Midbrain (tissue), 1 donor: ENCODE results near the gene CACNA1H.
"Not testable (repeated sequence)": the region's sequence is repeated elsewhere in the genome, so short reads cannot be mapped to it uniquely, and the experiment has no call there.

ENCODE experiments used
- DNase-seq: peaks from one replicate; lab custom pipeline; 2025; lab: John Stamatoyannopoulos, UW

Gene CACNA1H

DNA sequence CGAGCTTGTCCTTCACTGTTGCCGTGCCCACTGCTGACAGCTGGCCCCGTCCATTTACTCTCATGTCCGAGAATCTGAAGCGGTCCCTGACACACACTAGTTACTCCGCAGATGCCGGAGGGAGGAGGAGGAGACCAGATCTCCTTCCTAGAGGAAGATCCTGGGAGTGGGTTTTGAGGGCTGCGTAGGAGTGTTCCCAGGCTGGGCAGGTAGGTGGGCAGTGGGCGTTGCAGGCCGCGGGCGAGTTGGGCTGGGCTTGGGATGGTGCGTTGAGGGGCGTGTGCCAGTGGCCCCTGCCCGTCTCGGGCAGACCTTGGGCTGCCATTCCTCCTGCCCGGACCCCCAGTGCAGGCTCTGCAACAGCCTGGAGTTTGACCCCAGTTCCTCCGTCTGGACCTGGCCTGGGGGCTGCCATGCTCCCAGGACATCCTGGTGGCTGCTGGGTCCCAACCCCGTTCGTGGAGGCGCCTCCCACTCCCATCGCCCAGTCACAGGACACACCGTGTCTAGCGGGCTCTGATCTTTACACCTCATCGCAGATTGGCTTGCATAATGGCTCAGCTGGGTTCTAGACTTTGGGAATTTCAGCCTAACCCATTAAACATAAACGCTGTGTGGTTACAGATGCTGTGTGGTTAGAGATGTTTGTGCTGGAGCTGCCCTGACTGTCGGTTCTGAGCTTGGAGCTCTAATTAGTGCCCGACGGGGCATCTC lies 22.8 kb downstream of the CACNA1H start:
- no peak for DNase-seq

DNA sequence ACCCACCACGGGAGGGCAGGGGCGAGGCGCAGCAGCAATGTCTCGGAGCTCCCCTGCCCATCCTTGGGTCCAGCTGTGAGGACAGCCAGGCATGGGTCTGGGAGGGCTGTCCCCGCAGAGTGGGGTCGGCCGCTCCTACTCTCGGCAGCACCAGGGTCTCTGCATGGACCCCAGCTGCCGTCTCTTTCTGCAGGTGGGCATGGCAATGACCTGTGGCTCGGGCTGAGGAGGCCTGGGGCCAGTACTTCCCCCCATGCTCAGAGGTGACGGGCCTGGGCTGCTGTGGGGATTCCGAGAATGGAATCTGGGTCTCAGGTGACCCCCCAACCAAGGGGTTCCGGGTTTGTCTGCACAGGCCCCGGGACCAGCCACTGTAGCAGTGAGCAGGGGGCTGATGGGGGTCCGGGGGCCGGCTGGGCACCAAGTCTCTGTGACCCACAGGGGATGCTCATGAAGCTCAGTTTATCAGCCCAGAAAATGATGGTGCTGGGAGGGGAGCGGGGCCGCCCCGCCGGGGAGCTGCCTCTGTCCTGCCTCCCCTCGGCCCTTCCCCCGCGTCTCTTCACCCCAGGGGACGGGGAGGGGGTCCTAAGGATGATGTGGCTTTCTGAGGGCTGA lies 23.5 kb downstream of the CACNA1H start:
- no peak for DNase-seq

DNA sequence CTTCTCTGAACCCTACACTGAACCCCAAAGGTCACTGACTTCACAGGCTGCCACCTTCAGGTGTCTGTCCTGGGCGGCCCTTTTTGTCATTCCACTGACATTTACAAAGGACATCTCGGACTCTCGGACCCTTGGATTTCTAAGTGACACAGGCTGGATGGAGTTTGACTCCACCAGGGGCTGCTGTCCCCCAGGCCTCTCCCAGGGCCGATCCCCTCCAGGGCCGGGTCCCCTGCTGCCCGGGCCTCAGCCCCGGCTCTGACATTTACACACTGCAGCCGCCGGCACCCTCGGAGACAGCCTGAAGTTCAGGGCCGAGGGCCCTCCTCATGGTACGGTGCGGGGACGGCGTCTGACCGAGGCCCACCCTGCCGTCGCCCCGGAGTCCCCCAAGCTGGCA lies 24.1 kb downstream of the CACNA1H start:
- DNase-seq, result no peak

DNA sequence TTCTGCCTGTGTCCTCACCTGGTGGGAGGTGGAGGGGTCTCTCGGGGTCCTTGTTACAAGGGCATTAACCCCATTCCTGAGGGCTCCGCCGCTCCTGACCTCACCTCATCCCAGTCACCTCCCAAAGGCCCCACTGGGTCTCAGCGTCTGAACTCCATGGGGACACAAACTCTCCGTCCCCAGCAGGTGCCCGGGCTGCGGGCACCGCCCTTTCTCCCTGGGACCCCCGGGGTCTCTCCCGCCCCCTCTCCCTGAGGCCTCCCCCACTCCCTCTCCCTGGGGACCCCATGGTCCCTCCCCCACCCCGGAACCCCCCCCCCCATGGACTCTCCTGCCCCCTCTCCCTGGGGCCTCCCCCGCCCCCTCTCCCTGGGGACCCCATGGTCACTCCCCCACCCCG lies 24.8 kb downstream of the CACNA1H start:
- no peak for DNase-seq

DNA sequence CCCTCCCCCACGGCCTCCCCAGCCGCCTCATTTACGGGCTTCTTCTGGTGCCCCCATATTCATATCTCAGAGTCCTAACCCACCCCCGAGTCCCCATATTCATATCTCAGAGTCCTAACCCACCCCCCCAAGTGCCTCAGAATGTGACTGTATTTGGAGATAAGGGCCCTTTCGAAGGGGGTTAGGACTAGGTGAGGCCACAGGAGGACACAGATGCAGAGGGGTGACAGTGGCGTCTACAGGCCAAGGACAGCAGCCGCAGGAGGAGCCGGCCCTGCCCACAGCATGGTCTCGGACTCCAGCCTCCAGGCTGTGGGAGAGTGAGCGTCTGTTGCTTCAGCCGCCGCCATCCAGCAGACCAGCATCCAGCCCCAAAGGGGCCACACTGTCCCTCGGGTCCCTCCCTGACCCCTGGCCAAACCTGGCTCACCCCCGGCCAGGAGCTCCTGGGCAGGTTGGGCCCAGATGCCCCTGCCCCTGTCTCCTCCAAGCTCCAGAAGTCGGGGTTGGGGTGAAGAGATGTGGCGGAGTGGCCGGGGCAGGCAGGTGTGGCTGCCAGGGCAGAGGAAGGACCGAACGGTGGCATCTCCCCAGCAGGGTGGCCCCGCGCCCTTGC lies 25.5 kb downstream of the CACNA1H start:
- DNase-seq, result no peak

DNA sequence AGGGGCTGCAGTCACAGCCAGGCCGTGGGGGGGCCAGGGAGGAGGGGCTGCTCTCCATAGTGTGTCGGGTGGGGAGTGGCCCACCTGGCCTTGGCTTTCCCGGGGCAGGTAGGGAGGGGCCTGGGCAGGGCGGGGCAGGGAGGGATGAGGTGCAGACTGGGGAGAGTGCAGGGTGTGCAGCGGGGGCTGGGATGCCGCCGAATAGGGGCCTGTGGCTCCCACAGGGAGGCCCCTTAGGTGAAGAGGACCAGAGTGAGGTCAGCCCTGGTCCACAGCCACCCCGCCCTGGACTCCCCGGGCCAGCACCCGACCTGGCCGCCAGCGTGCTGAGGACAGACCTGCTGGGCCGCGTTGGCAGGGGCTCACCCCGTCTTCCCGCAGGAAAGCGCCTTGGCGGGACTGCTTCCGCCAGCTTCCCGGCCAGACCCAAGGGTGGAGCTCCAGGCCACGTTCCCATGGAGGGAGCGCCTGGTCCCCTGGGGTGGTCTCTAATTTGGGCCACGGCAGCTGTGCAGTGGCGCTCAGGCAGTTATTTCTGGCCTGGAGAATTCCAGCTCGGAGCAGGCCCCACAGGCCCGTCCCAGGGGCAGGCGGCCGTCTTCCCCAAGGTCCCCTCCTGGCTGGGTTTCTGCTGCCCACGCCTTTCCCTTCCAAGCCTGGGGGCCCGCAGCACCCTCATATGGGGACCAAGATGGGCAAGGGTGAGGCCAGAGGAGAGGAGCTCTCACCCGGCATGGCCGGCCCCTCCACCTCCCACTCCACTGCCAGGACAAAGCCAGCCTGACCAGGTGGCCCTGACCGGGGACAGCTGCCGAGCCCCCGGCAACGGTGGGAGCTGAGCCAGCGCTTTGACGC lies 27.9 kb downstream of the CACNA1H start:
- no peak for DNase-seq

DNA sequence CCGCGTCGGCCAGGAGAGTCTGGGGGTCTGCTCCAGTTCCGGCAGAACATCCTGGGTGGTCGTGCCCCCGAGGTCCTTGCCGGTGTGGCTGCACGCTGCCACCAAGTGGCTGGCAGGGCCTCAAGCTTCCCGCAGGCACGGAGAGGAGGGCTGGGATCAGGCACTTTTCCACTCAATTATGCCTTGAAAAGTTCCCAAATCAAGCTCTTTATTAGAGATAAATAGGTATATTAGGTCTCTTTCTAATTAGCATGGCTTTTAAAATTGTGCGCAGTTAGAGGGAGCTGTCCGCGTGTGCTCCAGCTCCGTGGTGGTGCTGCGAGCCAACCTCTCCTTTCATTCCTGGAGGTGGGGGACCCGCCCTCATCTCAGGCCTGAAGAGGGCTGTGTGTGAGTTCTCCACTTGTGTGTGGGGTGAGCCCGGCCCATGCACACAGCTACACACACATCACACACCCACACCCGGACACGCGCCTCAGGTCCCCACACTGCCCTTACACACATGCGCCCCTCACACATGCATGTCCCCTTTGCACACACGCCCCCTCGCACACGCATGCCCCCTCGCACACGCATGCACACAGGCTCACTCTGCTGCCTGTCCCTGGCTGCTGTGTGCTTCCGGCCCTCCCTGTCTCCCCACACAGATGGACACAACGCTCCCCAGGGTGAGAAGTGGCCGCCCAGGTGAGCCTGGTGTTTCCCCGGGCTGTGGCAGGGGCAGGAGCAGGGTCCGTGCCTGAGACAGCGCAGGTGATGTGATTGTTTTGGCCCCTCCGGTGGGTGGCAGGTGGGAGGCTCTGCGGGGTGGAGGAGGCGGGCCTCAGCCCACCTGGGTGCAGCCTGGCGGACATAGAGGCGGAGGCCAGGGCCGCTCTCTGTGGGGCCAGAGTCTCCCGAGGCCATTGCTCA lies 28.8 kb downstream of the CACNA1H start:
- no peak for DNase-seq

DNA sequence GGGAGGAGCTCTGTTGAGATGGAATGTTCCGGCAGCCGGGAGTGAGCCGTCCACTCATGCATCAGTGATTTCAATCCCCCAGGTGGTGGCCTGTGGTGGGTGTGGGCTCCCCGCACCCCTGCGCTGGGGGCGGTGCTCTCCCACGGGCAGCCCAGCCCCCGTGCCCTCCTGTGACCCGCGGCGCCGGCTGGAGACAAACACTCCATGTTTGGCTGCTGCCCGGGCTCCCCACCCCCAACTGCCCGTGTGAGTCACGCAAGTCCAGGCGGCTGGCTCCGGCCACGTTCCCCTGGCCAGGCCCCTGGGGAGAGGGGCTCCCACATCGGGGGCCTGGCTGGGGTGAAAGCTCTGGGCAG lies 29.4 kb downstream of the CACNA1H start:
- DNase-seq, result no peak

DNA sequence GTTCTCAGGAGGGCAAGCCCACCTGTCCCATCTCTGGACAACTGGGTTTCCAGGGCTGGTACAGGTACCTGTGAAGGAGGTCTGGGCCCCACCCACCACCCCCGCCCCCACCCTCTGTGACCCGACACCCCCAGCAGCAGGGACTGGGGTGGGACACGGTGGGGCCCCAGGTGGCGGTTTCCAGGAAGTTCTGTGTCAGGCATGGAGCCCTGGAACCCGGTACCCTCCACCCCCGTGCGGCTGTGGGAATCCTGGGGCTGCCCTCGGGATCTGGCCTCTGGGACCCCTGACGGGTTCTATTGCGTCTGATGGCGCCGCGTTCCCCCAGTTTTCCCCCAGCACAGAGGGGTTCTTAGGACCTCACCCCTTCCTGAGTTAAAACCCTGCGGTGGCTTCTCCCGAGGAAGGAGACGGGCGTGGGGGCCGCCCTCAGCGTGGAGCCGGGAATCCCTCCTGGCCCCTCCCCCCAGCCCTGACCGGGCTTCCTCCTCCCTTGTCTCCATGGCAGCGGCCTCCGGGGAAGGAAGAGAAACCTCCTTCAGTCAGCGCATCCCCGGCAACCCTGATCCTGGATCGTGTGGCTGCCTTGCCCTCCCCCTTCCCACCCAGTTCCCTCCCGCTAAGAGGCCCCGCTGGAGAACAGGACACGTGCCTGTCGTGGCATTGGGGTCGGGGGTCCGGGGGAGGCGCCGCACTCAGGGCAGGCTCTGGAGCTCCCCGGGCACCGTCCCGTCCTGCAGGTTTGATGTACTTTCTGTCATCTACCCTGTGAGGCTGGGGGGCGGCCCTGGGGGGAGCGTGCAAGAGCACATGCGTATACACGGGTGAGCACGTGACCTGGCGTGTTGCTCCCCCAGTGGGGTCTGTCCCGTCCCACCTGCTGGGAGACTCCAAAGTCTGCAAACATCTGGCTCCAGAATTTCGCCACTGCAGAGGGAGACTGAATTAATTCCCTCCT lies 30.3 kb downstream of the CACNA1H start:
- peak; percentile 18 for DNase-seq

DNA sequence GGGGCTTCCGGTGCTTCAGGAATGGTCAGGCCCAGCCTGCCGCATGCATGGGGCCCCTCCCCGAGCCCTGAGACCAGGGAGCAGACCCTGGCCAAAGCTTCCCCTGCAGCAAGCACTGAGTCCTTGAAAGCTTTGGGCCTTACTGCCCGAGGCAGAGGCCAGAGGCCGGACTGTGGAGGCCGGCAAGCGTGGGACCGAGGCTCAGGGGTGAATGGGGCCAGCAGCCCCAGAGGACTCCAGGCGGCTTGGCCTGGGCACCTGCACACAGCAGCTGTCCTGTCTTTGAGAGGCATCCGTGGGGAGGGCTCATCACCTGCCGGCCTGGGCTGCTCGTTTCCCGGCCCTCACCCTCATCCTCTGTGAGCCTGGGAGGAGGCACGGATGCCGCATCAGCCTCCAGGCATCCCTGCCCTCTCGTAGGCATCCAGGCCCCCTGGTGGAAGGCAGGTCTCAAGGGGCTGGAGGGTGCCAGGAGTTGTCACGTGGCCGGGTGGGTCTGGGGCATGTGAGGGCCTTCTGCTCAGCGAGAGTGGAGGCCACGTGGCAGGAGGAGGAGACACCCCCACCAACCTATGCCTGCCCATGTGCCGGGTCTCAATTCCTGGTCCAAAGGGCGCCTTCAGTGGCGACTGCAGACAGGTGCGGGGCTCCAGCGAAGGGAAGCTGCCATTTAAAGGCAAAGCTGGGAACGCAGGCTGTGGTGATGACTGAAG lies 31.4 kb downstream of the CACNA1H start:
- DNase-seq, result no peak

DNA sequence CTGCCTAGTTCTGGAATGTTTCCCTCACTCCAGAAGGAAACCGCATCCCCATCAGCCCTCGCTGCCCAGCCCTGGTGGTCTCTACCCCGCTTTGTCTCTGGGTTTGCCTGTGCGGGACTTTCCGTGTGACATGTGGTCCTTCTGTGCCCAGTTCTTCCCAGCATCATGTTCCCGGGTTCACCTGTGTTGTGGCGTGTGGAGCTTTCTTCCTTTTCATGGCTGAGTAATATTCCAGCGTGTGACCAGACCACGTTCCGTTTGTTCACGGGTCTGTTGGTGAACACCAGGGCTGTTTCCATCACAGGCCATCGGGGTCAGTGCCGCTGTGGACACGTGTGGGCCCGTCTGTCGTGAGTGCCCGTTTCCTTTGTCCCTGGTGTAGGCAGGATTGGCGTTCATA lies 32.1 kb downstream of the CACNA1H start:
- no peak for DNase-seq

DNA sequence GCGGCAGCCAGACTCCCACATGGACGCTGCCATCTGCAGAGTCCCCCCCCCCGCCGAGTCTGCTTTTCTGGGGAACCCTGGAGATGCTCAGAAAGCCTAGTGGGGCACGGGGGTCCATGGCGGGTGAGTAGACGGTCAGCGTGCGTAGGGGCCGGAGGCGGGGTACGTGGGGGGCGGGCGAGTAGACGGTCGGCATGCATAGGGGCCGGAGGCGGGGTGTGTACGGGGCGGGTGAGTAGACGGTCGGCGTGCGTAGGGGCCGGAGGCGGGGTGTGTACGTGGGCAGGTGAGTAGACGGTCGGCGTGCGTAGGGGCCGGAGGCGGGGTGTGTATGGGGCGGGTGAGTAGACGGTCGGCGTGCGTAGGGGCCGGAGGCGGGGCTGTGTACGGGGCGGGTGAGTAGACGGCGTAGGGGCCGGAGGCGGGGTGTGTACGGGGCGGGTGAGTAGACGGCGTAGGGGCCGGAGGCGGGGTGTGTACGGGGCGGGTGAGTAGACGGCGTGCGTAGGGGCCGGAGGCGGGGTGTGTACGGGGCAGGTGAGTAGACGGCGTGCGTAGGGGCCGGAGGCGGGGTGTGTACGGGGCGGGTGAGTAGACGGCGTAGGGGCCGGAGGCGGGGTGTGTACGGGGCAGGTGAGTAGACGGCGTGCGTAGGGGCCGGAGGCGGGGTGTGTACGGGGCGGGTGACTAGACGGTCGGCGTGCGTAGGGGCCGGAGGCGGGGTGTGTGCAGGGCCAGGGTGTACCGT lies 32.7 kb downstream of the CACNA1H start:
- not testable (repeated sequence) for DNase-seq

DNA sequence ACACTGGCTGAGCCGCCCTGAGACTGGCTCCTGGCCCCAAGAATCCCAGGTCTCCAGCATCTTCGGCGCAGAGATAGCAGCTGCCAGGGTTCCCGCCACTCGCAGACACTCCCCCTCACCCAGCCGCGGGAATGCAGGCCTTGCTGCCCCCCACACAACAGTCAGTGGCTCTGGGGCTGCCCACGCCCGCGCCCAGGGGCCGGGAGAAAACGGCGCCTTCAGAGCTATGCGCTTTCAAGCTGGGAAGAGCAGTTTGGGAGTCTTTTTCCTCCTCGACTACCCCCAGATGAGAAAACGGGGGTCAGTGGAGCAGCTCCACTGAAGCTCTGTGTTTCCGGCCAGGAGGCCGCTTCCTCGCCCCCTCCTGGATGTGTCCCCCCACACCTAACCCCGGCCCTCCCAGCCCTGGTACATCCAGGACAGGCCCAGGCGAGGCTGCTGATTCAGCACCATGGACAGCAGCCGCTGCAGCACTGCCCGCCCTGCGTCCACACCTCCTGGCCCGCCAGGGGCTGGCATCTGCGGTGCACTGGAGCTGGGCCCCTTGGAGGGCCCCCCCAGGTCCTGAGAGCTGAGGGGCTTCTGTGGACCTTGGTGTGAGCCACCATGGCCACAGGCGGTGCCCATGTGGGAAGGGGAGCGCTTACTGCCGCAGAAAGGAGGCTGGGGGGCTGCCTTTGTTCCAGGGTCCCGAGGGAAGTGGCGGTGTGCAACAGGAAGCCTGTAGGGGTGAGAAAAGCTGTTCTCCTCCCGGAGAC lies 35.7 kb downstream of the CACNA1H start:
- DNase-seq, result no peak

DNA sequence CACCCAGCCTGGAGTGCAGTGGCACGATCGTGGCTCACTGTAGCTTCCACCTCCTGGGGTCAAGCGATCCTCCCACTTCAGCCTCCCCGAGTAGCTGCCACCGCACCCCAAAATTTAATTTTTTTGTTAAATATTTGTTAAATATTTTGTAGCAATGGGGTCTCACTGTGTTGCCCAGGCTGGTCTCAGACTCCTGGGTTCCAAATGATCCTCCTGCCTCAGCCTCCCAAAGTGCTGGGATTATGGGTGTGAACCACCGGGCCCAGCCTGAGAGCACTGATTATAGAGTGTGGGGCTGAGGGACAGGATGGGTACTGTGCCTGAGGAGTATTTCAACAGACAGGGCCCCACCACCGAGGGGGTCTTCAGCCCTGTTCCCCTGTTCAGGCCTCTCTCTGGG lies 36.5 kb downstream of the CACNA1H start:
- DNase-seq, result no peak

DNA sequence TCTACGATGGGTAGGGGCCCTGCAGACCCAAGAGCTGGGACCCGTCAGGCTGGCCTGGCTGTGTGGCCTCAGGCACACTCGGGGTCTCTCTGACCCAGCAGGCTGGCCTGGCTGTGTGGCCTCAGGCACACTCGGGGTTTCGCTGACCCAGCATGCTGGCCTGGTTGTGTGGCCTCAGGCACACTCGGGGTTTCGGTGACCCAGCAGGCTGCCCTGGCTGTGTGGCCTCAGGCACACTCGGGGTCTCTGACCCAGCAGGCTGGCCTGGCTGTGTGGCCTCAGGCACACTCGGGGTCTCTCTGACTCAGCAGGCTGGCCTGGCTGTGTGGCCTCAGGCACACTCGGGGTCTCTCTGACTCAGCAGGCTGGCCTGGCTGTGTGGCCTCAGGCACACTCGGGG lies 37.9 kb downstream of the CACNA1H start:
- DNase-seq, result not testable (repeated sequence)

DNA sequence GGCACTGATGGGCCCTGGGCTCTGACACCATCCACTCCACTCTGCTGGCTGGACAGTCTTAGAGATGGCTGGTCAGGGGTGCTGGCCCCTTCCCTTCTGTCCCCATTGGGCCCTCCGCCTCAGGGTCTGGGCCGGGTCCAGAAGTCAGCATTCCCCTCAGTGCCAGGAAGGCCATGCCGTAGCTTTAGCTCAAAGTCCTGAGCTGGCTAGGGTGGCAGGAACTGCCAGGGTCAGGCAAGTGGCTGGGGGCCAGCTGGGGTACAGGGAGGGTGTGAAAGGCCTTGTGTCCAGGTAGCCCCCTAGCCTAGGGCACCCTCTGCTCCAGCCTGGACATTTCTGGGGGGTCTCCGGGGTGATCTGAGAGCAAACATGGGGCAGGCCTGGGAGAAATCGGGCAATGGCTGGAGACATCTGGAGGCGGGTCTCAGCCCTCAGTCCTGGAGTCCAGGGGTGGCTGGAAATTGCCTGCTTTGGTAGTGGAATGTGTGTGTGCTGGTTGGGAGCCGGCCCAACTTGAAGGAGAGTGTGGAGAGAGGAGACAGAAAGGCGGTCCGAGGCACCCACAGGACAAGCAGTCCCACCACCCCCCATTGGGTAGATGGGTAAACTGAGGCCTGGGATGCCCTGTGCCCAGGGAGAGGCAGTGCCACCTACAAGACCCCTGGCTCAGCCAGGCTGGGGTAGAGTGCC lies 39.6 kb downstream of the CACNA1H start:
- no peak for DNase-seq

DNA sequence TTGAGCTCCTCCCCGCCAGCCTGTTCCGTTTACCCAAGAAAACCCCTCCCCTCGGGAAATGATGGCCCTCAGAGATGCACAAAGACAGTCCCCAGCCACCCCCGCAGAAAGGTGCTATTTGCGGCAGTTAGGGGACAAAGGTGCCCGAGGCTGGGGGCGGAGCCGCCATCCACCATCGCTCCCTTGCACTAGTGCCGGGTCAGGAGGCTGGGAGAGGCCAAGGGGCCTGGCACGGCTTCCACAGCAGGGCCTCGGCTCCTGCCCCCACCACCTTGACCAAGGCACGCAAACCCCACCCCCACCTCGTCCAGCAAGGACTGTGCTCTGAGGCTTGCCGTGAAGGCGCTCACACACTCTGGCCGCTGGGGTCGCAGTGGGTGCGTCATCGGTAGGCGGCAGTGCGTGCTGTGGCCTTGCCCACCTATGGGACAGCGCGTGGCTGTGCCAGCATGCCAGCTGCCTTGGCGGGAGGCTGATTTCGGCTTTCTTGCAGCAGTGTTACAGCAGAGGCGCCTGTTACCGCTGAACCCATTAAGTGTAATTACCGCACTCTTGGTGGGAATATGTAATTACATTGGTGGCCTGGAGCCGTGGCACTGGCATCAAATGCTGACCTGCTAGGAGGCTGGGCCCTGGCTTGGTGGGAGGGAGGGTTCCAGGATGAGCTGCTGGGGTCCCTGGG lies 40.4 kb downstream of the CACNA1H start:
- no peak for DNase-seq
